Right ventricle myocardium superior (tissue), 1 donor: ENCODE measurements around the gene LRRC7. TPM values are rescaled to one million over a fixed set of nuclear protein-coding genes. Genes with fewer than 3 reads are reported as not detected.

Experiments used
- ATAC-seq: fragments of 200-7000 bp; cut with Tn5 transposase; one replicate; pipeline ENCODE4 v1.9.1; 2020; ENCODE audit warnings: mild to moderate bottlenecking; ENCODE audit not compliant: poor library complexity
- DNase-seq: peaks from one replicate; pipeline ENCODE4 v3.0.0-alpha.2; 2020
- intact Hi-C: fragments of 100-400 bp; cut with DNase I; formaldehyde crosslinking; loops from one replicate; pipeline ENCODE4 v1.11.2; 2022
- total RNA-seq: library from RNA; stranded (reverse); fragmentation: NEBNext Ultra II Directional; extraction: Animal tissue kit (Norgen Biotek cat#: 25700); gene quantifications from one replicate; pipeline ENCODE4 v1.2.1, GENCODE V29; 2021
- donor health status: DM: no; HTN: yes; CAD: no; lungs with severe emphysema.

LRRC7 gene
- total RNA-seq, 1 donor from 2014 or later = 3.0 TPM

GRCh38 chr1:69573911-69574310 is 6.2 kb downstream of the LRRC7 start:
- DNase-seq (no peak), ATAC-seq (no peak)
- intact Hi-C loops = no loop called here

- no peak for DNase-seq
- ATAC-seq = no peak
- intact Hi-C loops = no loop called here
These were observed 17.9 kb downstream of the LRRC7 start for GRCh38 chr1:69585666-69586065.

GRCh38 chr1:69587391-69587790 is 19.7 kb downstream of the LRRC7 start:
- ATAC-seq = no peak

GRCh38 chr1:69589799-69590198 is 22.1 kb downstream of the LRRC7 start:
- ATAC-seq (no peak), DNase-seq (no peak)
- intact Hi-C loops = no loop called here

More at GRCh38 chr1:69587391-69587790, 19.7 kb downstream of the LRRC7 start:
- intact Hi-C loops = no loop called here
- DNase-seq = no peak

DNA sequence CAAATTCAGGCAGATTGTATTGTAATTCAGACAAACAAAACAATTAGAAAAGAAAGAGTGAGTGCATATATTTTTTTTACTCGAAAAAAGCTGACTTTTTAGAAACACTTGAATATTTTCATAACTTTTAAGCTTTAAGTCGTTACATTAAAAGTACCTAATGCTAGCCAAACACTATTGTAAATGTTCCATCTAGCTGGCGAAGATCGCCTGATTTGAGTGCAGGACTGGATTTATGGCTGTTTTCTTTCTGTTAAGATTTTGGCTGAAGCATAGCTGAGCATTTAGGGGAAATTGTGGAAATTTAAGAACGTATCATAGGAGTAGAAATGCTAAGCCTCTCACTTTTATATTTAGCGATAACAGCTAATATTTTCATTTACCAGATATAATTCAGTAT is 24.6 kb downstream of the LRRC7 start:
- intact Hi-C loops = no loop called here
- DNase-seq (no peak), ATAC-seq (no peak)

DNA sequence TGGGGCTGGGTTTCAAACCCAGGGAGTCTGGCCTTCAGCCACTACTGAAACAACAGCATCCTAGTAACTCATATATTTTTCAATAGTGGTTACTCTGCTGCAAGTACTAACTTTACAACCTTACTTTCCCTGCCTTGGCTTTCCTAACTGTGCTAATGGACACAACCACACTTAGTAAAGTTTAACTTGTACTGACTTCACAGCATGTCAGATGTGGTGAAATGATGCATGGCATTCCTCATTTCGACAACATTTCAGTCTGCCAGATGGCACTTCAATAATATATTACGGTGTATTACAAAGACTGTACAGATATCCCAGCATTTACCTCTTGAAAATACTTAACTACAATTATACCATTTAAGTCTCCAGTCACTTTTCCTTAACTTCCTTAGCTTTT is 27.8 kb downstream of the LRRC7 start:
- DNase-seq = no peak
- ATAC-seq = no peak
- intact Hi-C loops = no loop called here

DNA sequence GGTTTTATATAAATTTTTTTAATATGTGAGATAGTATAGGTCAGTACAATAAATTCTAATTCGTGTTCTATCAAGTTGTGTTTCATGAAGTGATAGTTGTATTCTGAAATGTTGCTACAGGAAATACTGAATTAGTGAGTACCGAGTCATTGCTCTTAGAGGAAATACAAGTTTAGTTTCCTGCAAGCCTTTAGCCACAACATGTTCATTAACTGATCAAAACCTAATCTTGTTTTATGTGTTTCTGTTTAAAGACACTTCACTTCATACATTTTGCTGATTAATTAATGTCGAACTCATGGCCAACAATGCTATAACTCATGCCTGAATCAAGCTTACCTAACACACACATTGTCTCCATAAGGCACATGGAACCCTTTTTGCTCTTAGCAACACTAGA is 43.6 kb downstream of the LRRC7 start:
- ATAC-seq (no peak), DNase-seq (no peak)
- intact Hi-C loops = no loop called here

- intact Hi-C loops = no loop called here
- ATAC-seq (no peak), DNase-seq (no peak)
These were observed 45.7 kb downstream of the LRRC7 start for GRCh38 chr1:69613414-69613813.

DNA sequence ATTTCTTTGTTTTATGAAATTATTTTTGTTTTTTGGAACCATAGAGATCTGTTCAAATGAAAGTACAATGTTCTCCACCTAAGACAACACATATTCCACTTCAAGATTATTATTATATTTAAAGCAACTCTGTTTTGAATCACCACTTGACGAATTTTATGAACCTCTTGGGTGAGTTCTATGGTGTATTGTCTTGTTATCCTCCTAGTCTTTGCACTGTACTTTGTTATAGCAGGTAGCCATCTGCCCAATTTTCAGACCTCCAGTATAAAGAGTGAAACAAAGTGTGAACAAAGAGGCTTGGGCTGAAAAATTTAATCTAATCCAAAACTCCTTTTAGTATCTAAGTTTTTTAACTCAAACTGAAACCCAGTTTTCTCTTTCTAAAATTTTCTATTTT is 71.0 kb downstream of the LRRC7 start:
- ATAC-seq (no peak), DNase-seq (no peak)
- intact Hi-C loops = no loop called here

GRCh38 chr1:69639159-69639558 is 71.4 kb downstream of the LRRC7 start:
- intact Hi-C loops = no loop called here

DNA sequence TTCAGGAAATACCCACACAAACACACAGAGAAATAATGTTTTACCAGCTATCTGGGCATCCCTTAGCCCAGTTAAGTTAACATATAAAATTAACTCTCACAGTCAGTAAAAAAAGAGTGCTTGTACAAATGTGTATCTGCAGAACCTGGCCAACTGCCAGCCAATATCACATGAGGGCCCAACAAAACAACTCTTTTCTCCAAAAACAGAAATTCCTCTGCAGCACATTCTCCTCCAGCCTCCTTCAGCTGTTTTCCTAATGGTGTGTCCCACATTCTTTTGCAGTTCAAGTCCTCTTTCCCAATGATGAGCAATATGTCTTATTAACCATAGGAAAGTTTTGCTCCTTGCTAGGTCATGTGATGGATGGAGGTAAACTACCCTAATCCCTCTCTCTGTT is 75.5 kb downstream of the LRRC7 start:
- ATAC-seq = no peak
- intact Hi-C loops = no loop called here
- no peak for DNase-seq

More at GRCh38 chr1:69639159-69639558, 71.4 kb downstream of the LRRC7 start:
- ATAC-seq (no peak), DNase-seq (no peak)

DNA sequence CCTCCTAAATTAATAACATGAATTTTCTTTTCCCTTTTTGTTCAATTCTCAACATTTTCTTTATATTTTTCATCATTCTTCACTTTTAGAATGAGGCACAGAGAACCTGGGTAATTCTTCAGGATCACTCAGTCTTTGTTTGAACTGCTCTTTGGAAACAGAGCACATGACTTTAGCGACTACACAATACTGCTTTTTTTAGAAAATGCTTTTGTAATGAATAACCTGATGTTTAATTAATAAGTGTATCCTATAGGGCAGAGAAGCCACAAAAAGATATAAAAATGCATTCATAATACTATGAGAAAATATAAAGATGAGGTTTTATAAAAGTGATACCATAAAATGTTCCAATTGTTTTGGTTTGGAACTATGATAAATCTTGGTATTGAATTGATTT is 77.8 kb downstream of the LRRC7 start:
- no peak for ATAC-seq
- no peak for DNase-seq
- intact Hi-C loops = no loop called here

DNA sequence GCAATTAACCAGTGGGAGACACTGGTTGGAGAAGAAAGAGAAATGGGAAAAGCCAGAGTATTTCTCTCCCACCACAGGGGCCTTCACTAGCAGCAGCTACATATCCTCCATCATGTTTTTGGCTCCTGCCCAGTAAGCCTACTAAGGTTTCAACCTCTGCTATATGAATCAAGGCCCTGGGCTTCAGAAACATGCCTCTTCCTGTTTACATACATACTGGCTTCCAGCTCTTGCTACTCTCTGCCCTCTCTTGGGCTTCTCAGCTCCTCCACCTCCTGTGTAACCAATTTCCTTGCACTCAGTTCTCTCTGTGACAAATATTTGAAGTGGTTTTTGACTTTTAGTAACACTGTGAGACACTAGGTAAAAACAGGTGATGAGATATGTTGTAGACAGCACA is 80.8 kb downstream of the LRRC7 start:
- ATAC-seq = no peak
- no peak for DNase-seq
- intact Hi-C loops = no loop called here

DNA sequence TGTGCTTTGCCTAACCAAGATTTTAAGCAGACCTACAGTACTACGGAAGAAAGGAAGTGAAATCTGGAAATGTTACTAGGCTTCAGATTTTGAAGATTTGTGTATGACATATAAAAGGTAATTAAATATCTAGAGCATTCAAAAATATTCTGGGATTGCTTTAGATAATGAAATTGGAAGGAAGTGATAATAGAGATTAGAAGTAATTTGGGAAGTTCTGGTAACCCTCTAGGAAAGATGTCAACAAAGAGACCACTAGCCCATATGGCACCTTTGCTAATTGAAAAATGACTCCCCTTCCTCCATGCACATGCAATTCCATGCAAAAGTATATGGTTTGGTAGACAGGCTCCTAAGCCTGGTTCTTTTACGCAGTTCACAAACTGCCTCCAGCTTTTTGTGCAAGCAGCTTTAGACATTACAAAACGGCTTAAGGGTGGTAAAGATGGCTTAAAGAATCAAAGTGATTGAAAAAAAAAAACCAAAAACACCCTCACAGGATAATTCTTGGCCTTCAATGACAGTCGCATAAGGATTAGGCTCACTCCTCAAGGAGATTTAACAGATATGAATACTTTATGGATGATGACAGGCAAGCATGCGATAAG is 81.8 kb downstream of the LRRC7 start:
- no peak for DNase-seq
- ATAC-seq = no peak
- intact Hi-C loops = no loop called here

DNA sequence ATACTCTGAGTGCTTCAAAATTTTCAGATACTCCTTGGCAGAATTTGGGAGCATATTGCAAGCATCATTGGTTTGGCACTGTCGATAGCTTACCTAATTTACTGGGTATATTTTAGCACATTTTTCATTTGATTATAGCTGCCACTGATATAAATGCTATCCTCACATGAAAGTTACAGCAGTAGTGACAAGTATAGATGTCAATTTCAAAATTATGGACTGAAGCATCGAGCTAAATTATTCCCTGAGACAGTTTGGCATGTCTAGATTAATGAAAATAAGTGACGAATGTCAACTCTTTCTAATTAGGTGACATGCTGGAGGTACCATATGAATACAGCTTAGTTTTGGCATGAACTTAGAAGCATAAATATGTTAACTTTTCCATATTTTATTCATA is 83.1 kb downstream of the LRRC7 start:
- DNase-seq (no peak), ATAC-seq (no peak)
- intact Hi-C loops = no loop called here

DNA sequence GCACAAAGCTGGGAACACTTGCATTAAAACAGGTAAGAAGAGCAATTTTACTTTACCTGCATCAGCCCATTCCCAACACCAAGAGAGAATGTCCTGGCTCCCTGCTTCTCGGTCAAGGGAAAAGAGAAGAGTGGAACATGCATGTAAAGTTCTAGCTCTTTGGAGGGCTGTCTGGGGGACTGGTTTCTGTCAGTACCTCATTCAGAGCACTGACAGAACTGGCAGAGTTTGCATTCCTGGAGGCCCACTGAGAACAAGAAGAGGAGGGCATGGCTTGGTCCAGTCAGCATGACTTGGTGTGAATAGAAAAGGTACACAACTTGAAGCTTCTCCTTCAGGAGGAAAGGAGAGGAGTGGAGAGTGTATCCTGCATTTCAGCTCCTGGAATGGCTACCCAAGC is 83.9 kb downstream of the LRRC7 start:
- intact Hi-C loops = no loop called here
- DNase-seq = no peak

GRCh38 chr1:69657971-69658370 is 90.2 kb downstream of the LRRC7 start:
- DNase-seq = no peak
- intact Hi-C loops = no loop called here
- ATAC-seq = no peak

More for the DNA sequence above, 83.9 kb downstream of the LRRC7 start:
- peak; percentile 46 for ATAC-seq

DNA sequence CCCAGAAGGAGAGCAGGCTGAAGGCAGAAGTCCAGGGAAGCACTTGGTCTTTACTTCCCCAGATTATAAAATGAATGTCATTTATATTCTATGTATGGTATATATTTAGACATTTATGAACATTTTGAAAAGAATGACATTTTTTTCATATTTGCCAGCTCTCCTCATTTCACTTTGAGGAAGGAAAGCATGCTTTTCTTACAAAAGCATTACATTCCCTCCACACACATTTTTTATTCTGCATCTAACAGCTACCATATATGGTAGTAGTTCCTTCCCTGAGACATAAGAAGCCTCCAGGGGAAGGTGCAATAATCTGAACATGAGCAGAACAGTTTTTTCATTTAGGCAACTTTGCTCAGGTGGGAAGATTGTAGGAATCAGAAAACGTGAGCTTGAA is 94.0 kb downstream of the LRRC7 start:
- intact Hi-C loops = no loop called here
- DNase-seq (no peak), ATAC-seq (no peak)

DNA sequence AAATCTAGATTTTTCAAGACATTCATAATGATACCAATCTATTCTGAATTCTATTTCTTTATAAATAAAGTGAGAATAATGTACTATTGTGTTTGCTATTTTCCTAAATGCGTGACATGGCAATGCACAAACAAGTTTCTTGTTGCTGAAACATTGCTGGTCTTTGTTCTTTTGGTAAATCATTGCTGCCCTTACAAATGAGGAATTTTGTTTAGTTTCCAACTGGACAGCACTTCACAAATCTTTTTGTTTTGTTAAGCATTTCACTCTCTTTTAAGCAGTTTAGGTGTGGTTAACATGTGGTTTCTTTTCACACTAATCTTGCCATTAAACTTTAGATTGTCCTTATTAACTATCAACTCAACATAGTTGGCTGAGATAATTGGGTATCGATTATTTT is 94.6 kb downstream of the LRRC7 start:
- ATAC-seq (no peak), DNase-seq (no peak)
- intact Hi-C loops = no loop called here

DNA sequence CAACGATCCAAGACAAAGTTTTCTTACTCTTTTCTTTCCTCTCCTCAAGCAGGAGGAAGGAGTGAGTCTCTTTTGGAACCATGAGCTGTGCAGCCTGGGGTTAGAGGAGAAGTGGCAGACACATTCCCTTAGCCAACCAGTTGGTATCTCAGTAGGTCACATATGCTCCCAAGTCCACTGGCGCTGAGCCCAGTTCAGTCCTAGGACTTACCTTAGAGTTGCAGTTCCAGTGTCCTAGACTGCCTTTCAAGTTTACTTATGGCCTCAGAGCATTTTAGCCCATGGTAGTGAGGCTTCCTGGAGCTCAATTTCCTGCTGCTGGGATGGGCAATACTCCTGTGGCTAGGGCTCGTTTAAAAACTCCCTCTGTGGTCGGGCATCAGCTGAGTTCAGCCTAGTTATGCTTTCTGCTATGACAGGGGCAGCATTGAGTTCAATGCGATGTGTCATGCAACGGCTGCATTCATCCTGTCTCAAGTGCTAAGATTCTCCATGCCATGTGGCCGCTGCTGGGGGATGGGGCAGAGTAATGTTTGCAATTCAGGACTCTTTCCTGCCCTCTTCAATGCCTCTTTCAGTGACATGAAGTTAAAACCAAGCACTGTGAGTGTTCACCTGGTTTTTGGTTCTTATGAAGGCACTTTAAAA is 103.8 kb downstream of the LRRC7 start:
- ATAC-seq (no peak), DNase-seq (peak; percentile 36)
- intact Hi-C loops = no loop called here

GRCh38 chr1:69673321-69673720 is 105.6 kb downstream of the LRRC7 start:
- DNase-seq = no peak
- no peak for ATAC-seq
- intact Hi-C loops = no loop called here
